ENCODE results near the gene LTB4R2.

LTB4R2 gene, protein sequence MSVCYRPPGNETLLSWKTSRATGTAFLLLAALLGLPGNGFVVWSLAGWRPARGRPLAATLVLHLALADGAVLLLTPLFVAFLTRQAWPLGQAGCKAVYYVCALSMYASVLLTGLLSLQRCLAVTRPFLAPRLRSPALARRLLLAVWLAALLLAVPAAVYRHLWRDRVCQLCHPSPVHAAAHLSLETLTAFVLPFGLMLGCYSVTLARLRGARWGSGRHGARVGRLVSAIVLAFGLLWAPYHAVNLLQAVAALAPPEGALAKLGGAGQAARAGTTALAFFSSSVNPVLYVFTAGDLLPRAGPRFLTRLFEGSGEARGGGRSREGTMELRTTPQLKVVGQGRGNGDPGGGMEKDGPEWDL

DNA sequence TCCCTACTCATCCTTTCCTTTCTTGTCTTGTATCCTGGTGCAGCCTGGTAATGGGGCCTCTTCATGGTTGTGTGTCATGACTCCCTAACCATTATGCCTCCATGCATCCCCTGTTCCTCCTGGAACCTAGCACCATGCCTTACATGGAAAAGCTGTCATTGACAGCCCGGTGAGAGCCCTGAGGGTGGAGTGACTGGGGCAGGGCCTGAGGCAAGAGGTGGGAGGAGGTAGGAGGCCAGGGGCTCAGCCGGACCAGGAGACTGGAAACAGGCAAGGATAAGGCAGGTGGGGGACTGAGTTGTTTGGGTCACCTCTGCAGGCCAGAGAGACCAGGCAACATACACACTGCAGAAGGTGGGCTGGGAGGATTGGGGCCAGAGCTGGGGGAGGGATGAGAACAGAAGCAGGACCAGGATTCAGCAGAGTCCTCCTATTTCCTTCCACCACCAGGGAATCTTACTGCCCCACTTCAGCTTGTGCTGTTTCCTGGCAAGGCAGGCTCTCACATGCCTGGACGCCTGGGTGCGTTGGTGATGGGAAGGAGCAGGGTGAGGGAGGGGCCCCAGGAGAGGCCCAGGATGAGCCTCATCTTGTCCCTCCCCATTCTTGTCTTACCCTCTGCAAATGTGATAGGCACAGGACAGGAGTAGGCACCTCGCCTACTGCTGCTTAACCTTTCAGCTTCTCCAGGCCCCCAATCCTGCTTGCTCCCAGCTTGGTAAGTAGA, at the start of gene LTB4R2:
TSS of gene LTB4R2 (plus strand) at position 603 of the 727 bp plus-strand sequence. CDS start 525 bp downstream, outside the sequence.
- DNase-seq (ENCODE audit: low spot score) = no peak

GRCh38 chr14:24260780-24261157, 49.2 kb upstream of the LTB4R2 start:
- no peak for DNase-seq (ENCODE audit: low spot score)

GRCh38 chr14:24261256-24261968, 48.5 kb upstream of the LTB4R2 start:
- no peak for DNase-seq (ENCODE audit: low spot score)

DNA sequence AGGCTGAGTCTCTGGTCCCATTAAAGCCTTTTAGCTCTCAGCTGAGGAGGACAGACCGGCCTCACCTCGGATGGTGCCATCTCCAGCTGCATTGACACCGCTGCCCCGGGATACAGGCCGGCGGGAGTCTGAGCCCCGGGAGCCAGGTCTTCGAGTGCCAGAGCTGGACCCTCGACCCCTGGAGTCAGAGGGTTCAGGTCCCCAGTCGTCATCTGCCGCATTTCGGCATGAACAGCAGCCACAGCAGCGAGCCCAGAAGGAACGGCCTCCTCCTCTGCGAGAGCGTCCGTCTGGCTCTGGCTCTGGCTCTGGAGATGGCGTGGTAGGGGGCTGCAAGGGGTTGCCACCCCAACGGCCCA, 48.0 kb upstream of the LTB4R2 start:
- no peak for DNase-seq (ENCODE audit: low spot score)

- DNase-seq (ENCODE audit: low spot score) = no peak
Measured at GRCh38 chr14:24262821-24263733, 46.9 kb upstream of the LTB4R2 start, which contains the start of gene TGM1. Gene TGM1 (minus strand): TSS chr14:24263177. CDS start chr14:24262352, 825 bp downstream.

GRCh38 chr14:24263848-24264247, 46.1 kb upstream of the LTB4R2 start:
- no peak for DNase-seq (ENCODE audit: low spot score)

DNA sequence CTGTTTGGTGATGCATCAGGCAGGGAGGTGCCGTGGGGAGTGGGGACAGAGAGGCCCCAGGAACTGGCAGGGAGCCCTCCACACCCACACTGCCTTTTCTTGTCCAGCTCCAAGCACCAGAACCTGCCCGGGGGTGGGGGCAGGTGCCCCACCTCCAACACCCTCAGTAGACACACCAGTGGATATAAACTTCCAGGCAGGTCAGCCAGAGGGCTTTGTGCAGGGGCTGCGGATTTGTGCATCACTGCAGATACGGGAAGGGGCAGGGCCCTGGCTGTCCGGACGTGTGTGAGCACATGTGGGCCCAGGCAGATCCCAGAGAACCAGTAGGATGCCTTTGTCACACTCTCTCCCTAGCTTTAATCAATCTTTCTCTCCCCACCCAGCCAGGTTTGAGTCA, 45.6 kb upstream of the LTB4R2 start:
- DNase-seq (ENCODE audit: low spot score) = no peak

GRCh38 chr14:24266344-24267244, 43.3 kb upstream of the LTB4R2 start:
- no peak for DNase-seq (ENCODE audit: low spot score)

- DNase-seq (ENCODE audit: low spot score) = no peak
Measured at GRCh38 chr14:24267516-24267915, 42.4 kb upstream of the LTB4R2 start.

GRCh38 chr14:24268225-24268624, 41.7 kb upstream of the LTB4R2 start:
- DNase-seq (ENCODE audit: low spot score) = no peak

- no peak for DNase-seq (ENCODE audit: low spot score)
Measured at GRCh38 chr14:24269368-24269767, 40.6 kb upstream of the LTB4R2 start.

- DNase-seq (ENCODE audit: low spot score) = no peak
Measured at GRCh38 chr14:24269910-24270536, 39.9 kb upstream of the LTB4R2 start.

GRCh38 chr14:24270537-24271133, 39.3 kb upstream of the LTB4R2 start:
- DNase-seq (ENCODE audit: low spot score) = no peak

DNA sequence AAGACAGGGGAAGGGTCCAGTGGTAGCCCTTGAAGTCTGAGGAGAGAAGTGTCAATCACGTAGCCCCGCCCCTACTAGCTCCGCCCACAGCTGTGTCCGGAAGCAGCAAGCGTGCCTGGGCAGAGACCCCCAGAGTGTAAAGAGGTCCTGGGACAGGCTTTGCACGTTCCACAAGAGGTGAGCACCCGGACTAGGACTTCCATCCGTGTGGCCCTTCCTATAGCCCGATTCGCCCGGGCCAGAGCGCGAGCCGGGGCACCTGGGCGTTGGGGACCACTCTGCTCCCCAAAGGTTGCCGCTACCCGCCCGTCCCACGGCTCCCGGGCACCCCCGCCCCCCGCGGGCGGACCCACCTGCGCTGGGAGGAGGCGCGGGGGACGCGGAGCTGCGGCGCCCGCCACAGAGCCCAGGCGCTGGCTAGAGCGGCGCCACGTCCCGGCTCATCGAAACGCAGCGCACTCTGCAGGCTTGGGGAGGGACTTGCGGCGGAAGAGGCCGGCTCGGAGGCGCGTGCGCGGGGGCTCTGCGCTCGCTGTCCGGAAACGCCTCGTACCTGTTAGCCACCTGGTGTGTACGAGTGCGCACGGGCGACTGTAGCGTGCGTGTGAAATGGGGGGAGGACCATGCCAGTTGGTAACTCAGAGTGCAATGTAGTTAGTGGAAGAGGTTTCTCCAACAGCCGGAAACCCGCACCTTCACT, 38.7 kb upstream of the LTB4R2 start, which contains the start of gene RABGGTA:
TSS of gene RABGGTA (minus strand) at position 464 of the 700 bp plus-strand sequence. CDS start 482 bp downstream, outside the sequence.
- DNase-seq (ENCODE audit: low spot score) = peak; percentile 91

DNA sequence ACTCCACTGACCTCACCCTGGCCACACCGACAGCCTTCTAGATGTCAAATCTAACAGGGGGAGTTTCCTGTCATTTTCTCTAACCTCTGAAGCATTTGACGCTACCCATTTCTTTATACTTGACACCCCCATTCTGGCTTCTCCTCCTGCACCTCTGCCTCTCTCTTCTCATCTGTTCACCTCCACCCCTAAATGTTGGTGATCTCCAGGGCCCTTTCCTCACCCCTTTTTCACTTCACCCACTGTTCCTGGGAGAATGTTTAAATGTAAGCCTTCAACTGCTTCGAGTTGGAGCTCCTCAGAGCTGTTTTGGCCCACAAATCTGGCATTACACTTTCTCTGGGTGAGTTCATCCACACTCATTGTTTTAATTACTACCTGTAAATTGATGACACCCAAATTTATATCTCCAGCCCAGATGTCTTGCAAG, 38.1 kb upstream of the LTB4R2 start:
- DNase-seq (ENCODE audit: low spot score) = no peak

DNA sequence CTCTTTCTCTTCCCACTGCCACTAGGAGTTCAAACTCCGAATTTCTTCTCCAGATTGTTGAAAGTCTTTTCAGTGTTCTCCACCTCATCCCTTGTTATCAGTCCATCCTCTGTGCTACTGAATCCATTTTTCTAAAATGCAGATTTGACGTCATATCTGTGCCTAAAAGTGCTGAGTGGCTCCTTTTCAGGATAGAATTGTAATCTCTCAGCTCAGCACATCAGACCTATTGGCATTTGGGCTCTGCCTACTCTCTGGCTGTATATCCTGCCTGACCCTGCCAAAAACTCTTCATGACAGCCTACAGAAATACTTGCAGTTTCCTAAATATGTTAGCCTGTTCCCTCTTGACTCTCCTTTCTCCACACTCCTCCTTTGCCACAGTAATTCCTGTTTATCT, 37.5 kb upstream of the LTB4R2 start:
- DNase-seq (ENCODE audit: low spot score) = no peak

DNA sequence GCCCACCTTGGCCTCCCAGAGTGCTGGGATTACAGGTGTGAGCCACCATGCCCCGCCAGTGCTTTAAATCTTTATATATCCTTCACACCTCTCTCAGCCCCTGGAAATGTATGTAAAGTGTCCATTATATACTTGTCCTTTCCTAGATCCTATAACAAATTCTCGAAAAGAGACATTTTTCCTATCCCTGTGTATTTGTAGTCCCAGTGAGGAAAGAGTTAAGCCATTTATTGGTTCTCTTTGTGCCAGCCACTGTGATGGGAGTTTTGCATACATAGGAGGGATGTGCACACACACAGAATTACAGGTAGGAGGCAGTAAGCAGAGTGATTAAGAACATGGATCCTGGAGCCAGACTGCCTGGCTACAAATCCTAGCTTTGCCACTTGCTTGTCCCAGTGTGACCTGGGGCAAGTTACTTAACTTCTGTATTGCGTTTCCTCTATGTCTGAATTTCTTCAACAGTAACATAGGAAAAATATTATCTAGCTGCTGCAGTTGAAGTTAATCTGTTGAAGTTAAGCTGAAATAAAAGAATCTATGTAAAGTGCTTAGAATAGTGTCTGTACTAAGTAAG, 36.4 kb upstream of the LTB4R2 start:
- DNase-seq (ENCODE audit: low spot score) = no peak

- DNase-seq (ENCODE audit: low spot score) = no peak
Measured at GRCh38 chr14:24274101-24274543, 35.8 kb upstream of the LTB4R2 start.
